IPS-18a (cell line): ENCODE data around the gene MPV17.
"Not testable (repeated sequence)": the region's sequence is repeated elsewhere in the genome, so short reads cannot be mapped to it uniquely, and the experiment has no call there.

Experiments used
- H3K27ac ChIP-seq: one replicate; pipeline ENCODE4 v1.5.1; 2013; ENCODE audit warnings: low read length
- H3K27me3 ChIP-seq: one replicate; pipeline ENCODE4 v1.6.1; 2013; ENCODE audit warnings: mild to moderate bottlenecking, low read length; ENCODE audit not compliant: control insufficient read depth, insufficient read depth
- H3K36me3 ChIP-seq: one replicate; pipeline ENCODE4 v1.6.1; 2013; ENCODE audit warnings: low read depth, low read length; ENCODE audit not compliant: control insufficient read depth
- H3K4me1 ChIP-seq: one replicate; pipeline ENCODE4 v1.6.1; 2013; ENCODE audit warnings: low read depth, low read length; ENCODE audit not compliant: control insufficient read depth
- H3K4me3 ChIP-seq: one replicate; pipeline ENCODE4 v1.5.1; 2013; ENCODE audit warnings: low read length
- H3K9ac ChIP-seq: one replicate; pipeline ENCODE4 v1.6.1; 2013; ENCODE audit warnings: mild to moderate bottlenecking, low read length, moderate library complexity
- H3K9me3 ChIP-seq: one replicate; pipeline ENCODE4 v1.6.1; 2013; ENCODE audit warnings: low read depth, low read length; ENCODE audit not compliant: control insufficient read depth

Gene MPV17

GRCh38 chr2:27319839-27320238 is 3.1 kb downstream of the MPV17 start:
- H3K27ac ChIP-seq, H3K4me1 ChIP-seq, H3K36me3 ChIP-seq, H3K9me3 ChIP-seq, H3K27me3 ChIP-seq, H3K4me3 ChIP-seq, H3K9ac ChIP-seq: not testable (repeated sequence)

DNA sequence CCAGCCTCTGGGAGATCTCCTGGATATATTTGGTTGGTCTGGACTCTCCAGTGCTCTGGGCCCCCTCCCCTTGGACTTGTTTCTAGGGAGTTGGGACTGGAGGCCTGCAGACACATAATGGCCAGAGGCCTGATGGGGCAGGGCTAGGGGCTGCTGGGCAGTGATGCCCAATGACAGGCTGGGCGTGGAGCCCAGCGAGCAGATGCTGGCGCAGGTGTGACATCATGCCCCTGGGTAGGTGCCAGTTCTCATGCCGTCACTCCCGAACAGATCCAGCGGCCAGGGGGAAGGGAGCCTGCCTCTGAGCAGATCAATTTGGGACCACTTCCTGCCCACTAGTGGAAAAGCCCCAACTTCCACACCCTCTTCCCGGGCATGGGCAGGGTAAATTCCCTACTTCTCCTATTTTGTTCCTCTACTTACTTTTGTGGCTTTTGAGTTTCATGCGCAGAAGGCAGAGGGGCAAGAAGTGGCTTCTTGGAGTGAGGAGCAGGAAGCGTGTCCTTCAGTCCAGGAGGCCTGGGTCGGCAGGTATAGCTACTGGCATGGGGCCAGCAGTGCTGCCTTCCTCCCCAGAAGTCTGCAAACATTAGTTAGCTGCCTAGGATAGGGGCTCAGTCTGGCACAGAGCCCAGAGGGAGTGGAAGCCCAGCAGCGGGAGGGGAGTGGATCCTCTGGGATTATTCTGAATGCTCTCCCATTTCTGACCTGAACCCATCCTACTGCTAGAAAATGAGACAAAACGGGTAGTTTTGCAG is 6.1 kb downstream of the MPV17 start:
- Histone ChIP-seq H3K9ac (no peak overlapping the region), H3K36me3 (no peaks in the 10 kb centered on the region), H3K4me3 (no peak overlapping the region), H3K4me1 (peaks cover under 1% of the 10 kb centered on the region), H3K9me3 (no peaks in the 10 kb centered on the region), H3K27ac (no peak overlapping the region), H3K27me3 (no peaks in the 10 kb centered on the region)

DNA sequence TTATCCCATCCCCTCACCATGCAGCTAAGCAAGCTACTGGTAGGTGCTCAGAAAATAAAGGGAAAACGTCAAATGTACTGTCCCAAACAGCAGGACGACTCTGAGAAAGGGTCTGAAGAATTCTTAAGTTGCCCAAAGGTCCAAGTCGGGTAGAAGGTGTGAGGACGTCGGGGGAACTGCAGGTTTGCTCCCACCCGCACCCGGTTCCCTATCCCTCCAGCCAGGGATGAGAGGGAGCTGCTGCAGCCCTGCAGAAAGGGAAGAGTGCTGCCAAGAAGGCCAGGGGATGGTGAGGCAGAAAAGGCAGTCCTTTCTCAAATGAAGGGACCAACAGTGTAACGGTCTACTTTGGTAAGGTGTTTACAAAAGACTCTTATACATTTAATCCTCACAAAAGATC is 7.8 kb downstream of the MPV17 start:
- no peak overlapping the region for H3K27ac ChIP-seq
- H3K9ac ChIP-seq, result no peak overlapping the region
- no peaks in the 10 kb centered on the region for H3K4me1 ChIP-seq
- H3K9me3 ChIP-seq, result no peaks in the 10 kb centered on the region
- H3K36me3 ChIP-seq, result no peaks in the 10 kb centered on the region
- H3K27me3 ChIP-seq, result no peaks in the 10 kb centered on the region
- H3K4me3 ChIP-seq, result no peak overlapping the region

GRCh38 chr2:27314709-27315108 is 8.2 kb downstream of the MPV17 start:
- no peaks in the 10 kb centered on the region for H3K4me1 ChIP-seq
- H3K9me3 ChIP-seq, result no peaks in the 10 kb centered on the region
- H3K27ac ChIP-seq, result no peak overlapping the region
- H3K27me3 ChIP-seq, result peaks cover under 1% of the 10 kb centered on the region
- H3K9ac ChIP-seq, result no peak overlapping the region
- no peaks in the 10 kb centered on the region for H3K36me3 ChIP-seq
- H3K4me3 ChIP-seq, result no peak overlapping the region

- H3K36me3 ChIP-seq, result no peaks in the 10 kb centered on the region
These were observed 8.8 kb downstream of the MPV17 start for GRCh38 chr2:27313882-27314645.

DNA sequence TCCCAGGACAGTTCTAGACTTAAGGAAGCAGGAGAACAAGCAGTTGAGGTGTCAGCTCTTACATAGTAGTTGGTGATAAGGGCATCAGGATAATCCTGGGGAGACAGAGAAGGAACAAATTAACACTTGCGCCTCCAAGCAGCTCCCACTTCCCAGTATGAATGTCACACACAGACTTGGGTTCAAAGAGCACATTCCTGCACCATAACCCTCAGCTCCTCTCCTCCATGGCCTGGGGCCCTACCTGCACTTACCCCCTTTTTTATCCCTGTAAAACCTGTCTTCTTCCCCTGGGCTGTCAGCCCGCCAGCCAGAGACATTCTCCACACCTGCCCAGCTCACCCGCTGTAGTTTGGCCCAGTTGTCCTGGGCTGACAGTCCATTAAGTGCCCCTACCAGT is 10.7 kb downstream of the MPV17 start:
- Histone ChIP-seq H3K9ac (no peak overlapping the region), H3K27me3 (peaks cover 27% of the 10 kb centered on the region), H3K4me3 (no peak overlapping the region), H3K36me3 (no peaks in the 10 kb centered on the region), H3K9me3 (no peaks in the 10 kb centered on the region), H3K4me1 (peaks cover under 1% of the 10 kb centered on the region), H3K27ac (no peak overlapping the region)

More at GRCh38 chr2:27313882-27314645, 8.8 kb downstream of the MPV17 start:
- H3K9me3 ChIP-seq, result no peaks in the 10 kb centered on the region
- H3K27me3 ChIP-seq, result peaks cover 7% of the 10 kb centered on the region
- no peaks in the 10 kb centered on the region for H3K4me1 ChIP-seq
- no peak overlapping the region for H3K4me3 ChIP-seq
- H3K27ac ChIP-seq, result no peak overlapping the region
- H3K9ac ChIP-seq, result no peak overlapping the region

- H3K4me1 ChIP-seq, result peaks cover 6% of the 10 kb centered on the region
These were observed 13.2 kb downstream of the MPV17 start for GRCh38 chr2:27309651-27310050.

DNA sequence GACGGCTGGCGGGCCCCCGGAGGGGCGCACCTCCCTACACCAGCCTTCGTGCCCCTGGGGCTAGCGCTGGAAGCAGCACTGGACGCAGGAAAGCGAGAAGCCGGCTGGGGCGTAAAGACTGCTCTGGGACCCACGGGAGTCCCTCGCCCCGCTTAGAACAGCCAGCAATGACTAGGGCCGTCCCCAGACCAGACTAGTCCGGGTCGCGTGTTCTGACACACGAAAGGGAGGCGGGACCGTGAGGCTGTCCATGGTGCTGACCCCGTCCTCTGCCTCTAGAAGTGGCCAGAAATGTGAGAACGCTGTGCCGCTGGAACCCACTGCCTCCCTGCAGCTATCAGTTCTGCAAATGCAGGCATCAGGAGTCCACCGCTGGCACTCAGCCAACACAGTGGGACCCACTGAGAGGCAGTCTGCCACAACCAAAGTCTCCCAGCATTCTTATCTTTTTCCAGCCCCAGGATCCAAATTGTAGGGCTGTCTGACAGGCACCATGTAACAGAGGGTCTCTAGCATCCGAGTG is 14.5 kb downstream of the MPV17 start, which contains the start of gene UCN:
TSS of gene UCN (minus strand) at position 87 of the 523 bp plus-strand sequence. CDS start 550 bp downstream, outside the sequence.
- peak within 1 kb of the TSS; percentile 26 for H3K4me3 ChIP-seq
- H3K9ac ChIP-seq, result no peak within 1 kb of the TSS
- peaks cover 57% of the 10 kb centered on the region for H3K27me3 ChIP-seq

More at GRCh38 chr2:27309651-27310050, 13.2 kb downstream of the MPV17 start:
- no peaks in the 10 kb centered on the region for H3K36me3 ChIP-seq
- H3K9me3 ChIP-seq, result no peaks in the 10 kb centered on the region
- no peak overlapping the region for H3K27ac ChIP-seq
- H3K9ac ChIP-seq, result no peak overlapping the region
- no peak overlapping the region for H3K4me3 ChIP-seq
- H3K27me3 ChIP-seq, result peaks cover 52% of the 10 kb centered on the region

GRCh38 chr2:27307545-27308358 is 15.1 kb downstream of the MPV17 start:
- Histone ChIP-seq H3K4me1 (peaks cover 6% of the 10 kb centered on the region), H3K4me3 (peak overlapping the region; percentile 26), H3K27ac (no peak overlapping the region), H3K9ac (no peak overlapping the region), H3K36me3 (no peaks in the 10 kb centered on the region), H3K9me3 (no peaks in the 10 kb centered on the region), H3K27me3 (peaks cover 57% of the 10 kb centered on the region)

More for the DNA sequence above, 14.5 kb downstream of the MPV17 start, which contains the start of gene UCN:
- Histone ChIP-seq H3K27ac (no peak within 1 kb of the TSS), H3K4me1 (peaks cover 6% of the 10 kb centered on the region), H3K36me3 (no peaks in the 10 kb centered on the region), H3K9me3 (no peaks in the 10 kb centered on the region)

- Histone ChIP-seq H3K36me3 (no peaks in the 10 kb centered on the region), H3K4me3 (peak overlapping the region; percentile 26)
These were observed 15.7 kb downstream of the MPV17 start for GRCh38 chr2:27307287-27307544.

DNA sequence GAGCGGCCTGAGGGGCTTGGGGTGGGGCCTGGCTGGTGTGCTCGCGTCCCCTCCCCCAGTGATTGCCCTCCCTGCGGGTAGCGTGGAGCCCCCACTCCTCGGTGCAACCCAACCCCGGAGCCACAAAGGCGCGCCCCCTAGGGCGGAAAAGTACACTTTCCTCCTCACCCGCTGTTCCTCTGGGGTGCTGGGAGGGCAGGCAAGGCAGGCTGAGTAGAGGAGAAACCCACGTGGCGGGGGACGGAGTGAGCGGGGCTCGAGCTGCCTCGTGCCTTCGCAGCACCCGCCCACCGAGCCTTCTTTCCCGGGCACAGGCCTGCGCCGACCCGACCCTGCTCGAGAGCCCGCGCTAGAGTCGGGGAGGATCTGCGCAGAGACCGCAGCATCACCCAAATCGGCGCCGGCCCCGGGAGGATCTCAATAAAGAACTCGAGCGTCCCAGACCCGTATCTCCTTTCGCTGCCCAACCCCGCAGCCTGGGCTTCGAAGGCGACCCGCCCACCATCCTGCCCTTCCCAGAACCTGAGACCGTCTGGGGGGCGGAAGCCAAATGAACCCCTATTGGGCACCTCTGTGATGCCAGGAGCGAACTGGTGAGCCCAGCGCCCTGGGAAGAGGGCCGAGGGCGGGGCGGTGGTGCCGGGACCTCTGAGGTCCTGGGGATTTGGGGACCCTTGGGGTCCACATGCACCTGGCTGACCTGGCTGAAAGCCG is 16.2 kb downstream of the MPV17 start:
- Histone ChIP-seq H3K4me1 (peaks cover 6% of the 10 kb centered on the region), H3K9me3 (no peaks in the 10 kb centered on the region), H3K4me3 (peak overlapping the region; percentile 26), H3K36me3 (no peaks in the 10 kb centered on the region), H3K27me3 (peaks cover 57% of the 10 kb centered on the region), H3K9ac (no peak overlapping the region), H3K27ac (no peak overlapping the region)

More at GRCh38 chr2:27307287-27307544, 15.7 kb downstream of the MPV17 start:
- Histone ChIP-seq H3K9ac (no peak overlapping the region), H3K27ac (no peak overlapping the region), H3K4me1 (peaks cover 6% of the 10 kb centered on the region), H3K9me3 (no peaks in the 10 kb centered on the region), H3K27me3 (peaks cover 57% of the 10 kb centered on the region)
